Left renal pelvis (tissue), 4 donors: Measurements from ENCODE around the gene GBP5. TPM values are rescaled to one million over a fixed set of nuclear protein-coding genes. Genes with fewer than 3 reads are reported as not detected.
"Not testable (repeated sequence)": the region's sequence is repeated elsewhere in the genome, so short reads cannot be mapped to it uniquely, and the experiment has no call there.

Experiments
- DNase-seq, 4 donors: peaks; one replicate each; pipeline ENCODE4 v3.0.0-alpha.2; 2013; ENCODE audit warnings: low read depth in 4 of 4, low spot score in 3 of 4
- polyA plus RNA-seq, 4 donors: library from polyadenylated mRNA; unstranded; fragments of 120-200 nt; gene quantifications; one replicate each; pipeline ENCODE4 v1.2.1, GENCODE V29; 2013; ENCODE audit not compliant: insufficient read length in 4 of 4

GBP5 gene
- polyA plus RNA-seq: under 1 TPM; 0.20 to 0.71 (median 0.35) TPM

- not testable (repeated sequence) for DNase-seq
These were observed at the start of gene GBP5 for GRCh38 chr1:89272269-89273041. GBP5 (minus strand) TSS chr1:89272860; CDS start chr1:89269555, 3,305 bp downstream.

- DNase-seq: no peak
These were observed 49.7 kb upstream of the GBP5 start for GRCh38 chr1:89322402-89322801.

GRCh38 chr1:89312572-89312971 lies 39.9 kb upstream of the GBP5 start:
- no peak for DNase-seq

GRCh38 chr1:89311757-89312156 lies 39.1 kb upstream of the GBP5 start:
- DNase-seq: no peak

GRCh38 chr1:89310976-89311375 lies 38.3 kb upstream of the GBP5 start:
- DNase-seq: no peak

GRCh38 chr1:89310505-89310904 lies 37.8 kb upstream of the GBP5 start:
- DNase-seq: no peak

GRCh38 chr1:89309828-89310227 lies 37.2 kb upstream of the GBP5 start:
- no peak for DNase-seq

GRCh38 chr1:89306273-89306672 lies 33.6 kb upstream of the GBP5 start:
- no peak for DNase-seq

- DNase-seq: no peak
These were observed 32.8 kb upstream of the GBP5 start for GRCh38 chr1:89305493-89305892.

- DNase-seq: no peak
These were observed 32.0 kb upstream of the GBP5 start for GRCh38 chr1:89304572-89305230.

GRCh38 chr1:89302697-89303332 lies 30.2 kb upstream of the GBP5 start:
- DNase-seq: no peak

GRCh38 chr1:89299739-89300463 lies 27.2 kb upstream of the GBP5 start:
- DNase-seq: not testable (repeated sequence)

GRCh38 chr1:89298461-89298860 lies 25.8 kb upstream of the GBP5 start:
- no peak for DNase-seq

GRCh38 chr1:89295187-89295586 lies 22.5 kb upstream of the GBP5 start:
- no peak for DNase-seq

GRCh38 chr1:89291276-89291675 lies 18.6 kb upstream of the GBP5 start:
- no peak for DNase-seq

GRCh38 chr1:89288051-89288340 lies 15.3 kb upstream of the GBP5 start:
- DNase-seq: no peak

GRCh38 chr1:89287181-89288050 lies 14.8 kb upstream of the GBP5 start:
- DNase-seq: no peak

- no peak for DNase-seq
These were observed 14.0 kb upstream of the GBP5 start for GRCh38 chr1:89286549-89287180.

GRCh38 chr1:89285745-89286380 lies 13.2 kb upstream of the GBP5 start:
- no peak for DNase-seq
